SK-N-SH treated with all-trans-retinoic acid at 6 μM for 48 hours (cell line): ENCODE measurements around the gene NMUR1.

Experiments
- ATAC-seq: fragments of 200-7000 bp; cut with Tn5 transposase; 3 replicates; pipeline ENCODE4 v1.9.1; 2020; ENCODE audit warnings: mild to moderate bottlenecking, moderate library complexity
- ARNTL ChIP-seq: fragments of 450-650 bp; formaldehyde crosslinking; IDR thresholded peaks from 2 replicates; pipeline ENCODE4 v1.5.0; 2020; ENCODE audit warnings: low read depth, mild to moderate bottlenecking, moderate library complexity, borderline replicate concordance
- CREB5 ChIP-seq: fragments of 250-450 bp; sonication (Bioruptor Pico); IDR thresholded peaks from 2 replicates; pipeline ENCODE4 v1.5.1; 2020; ENCODE audit warnings: low read depth, mild to moderate bottlenecking, moderate library complexity
- CSDC2 ChIP-seq: fragments of 250-450 bp; sonication (Bioruptor Pico); IDR thresholded peaks from 2 replicates; pipeline ENCODE4 v1.5.0; 2020; ENCODE audit warnings: mild to moderate bottlenecking, moderate library complexity
- ESRRG ChIP-seq: fragments of 250-450 bp; sonication (Bioruptor Pico); IDR thresholded peaks from 2 replicates; pipeline ENCODE4 v1.6.1; 2021; ENCODE audit warnings: mild to moderate bottlenecking
- GLIS3 ChIP-seq: fragments of 250-450 bp; sonication (Bioruptor Pico); IDR thresholded peaks from 2 replicates; pipeline ENCODE4 v1.5.0; 2020; ENCODE audit warnings: mild to moderate bottlenecking, moderate library complexity
- ISL1 ChIP-seq: fragments of 250-450 bp; sonication (Bioruptor Pico); IDR thresholded peaks from 2 replicates; pipeline ENCODE4 v2.1.2; 2022; ENCODE audit warnings: mild to moderate bottlenecking, moderate library complexity
- OSR1 ChIP-seq: fragments of 250-450 bp; sonication (Bioruptor Pico); IDR thresholded peaks from 2 replicates; pipeline ENCODE4 v1.8.0; 2022; ENCODE audit warnings: moderate library complexity, mild to moderate bottlenecking, inconsistent platforms
- PATZ1 ChIP-seq: fragments of 250-450 bp; sonication (Bioruptor Pico); IDR thresholded peaks from 2 replicates; pipeline ENCODE4 v1.8.0; 2020; ENCODE audit warnings: mild to moderate bottlenecking, moderate library complexity, borderline replicate concordance
- POU6F1 ChIP-seq: fragments of 250-450 bp; sonication (Bioruptor Pico); IDR thresholded peaks from 2 replicates; pipeline ENCODE4 v1.8.0; 2021; ENCODE audit warnings: low read depth, mild to moderate bottlenecking, moderate library complexity, borderline replicate concordance
- PPARA ChIP-seq: fragments of 250-450 bp; sonication (Bioruptor Pico); IDR thresholded peaks from 2 replicates; pipeline ENCODE4 v1.5.0; 2020; ENCODE audit warnings: mild to moderate bottlenecking, borderline replicate concordance
- RARB ChIP-seq: fragments of 250-450 bp; sonication (Bioruptor Pico); IDR thresholded peaks from 2 replicates; pipeline ENCODE4 v1.8.0; 2021; ENCODE audit warnings: mild to moderate bottlenecking, moderate library complexity
- SNAI2 ChIP-seq: fragments of 250-450 bp; sonication (Bioruptor Pico); IDR thresholded peaks from 2 replicates; pipeline ENCODE4 v1.5.0; 2020; ENCODE audit warnings: mild to moderate bottlenecking, moderate library complexity
- TCF4 ChIP-seq: fragments of 250-450 bp; sonication (Bioruptor Pico); IDR thresholded peaks from 2 replicates; pipeline ENCODE4 v1.8.0; 2021; ENCODE audit warnings: mild to moderate bottlenecking, moderate library complexity, borderline replicate concordance
- TOX ChIP-seq: fragments of 250-450 bp; sonication (Bioruptor Pico); IDR thresholded peaks from 2 replicates; pipeline ENCODE4 v1.8.0; 2021; ENCODE audit warnings: mild to moderate bottlenecking, moderate library complexity, borderline replicate concordance
- TSHZ2 ChIP-seq: fragments of 250-450 bp; sonication (Bioruptor Pico); IDR thresholded peaks from 2 replicates; pipeline ENCODE4 v1.5.0; 2020; ENCODE audit warnings: mild to moderate bottlenecking, moderate library complexity
- ZC3H10 ChIP-seq: fragments of 250-450 bp; sonication (Bioruptor Pico); IDR thresholded peaks from 2 replicates; pipeline ENCODE4 v1.5.1; 2021; ENCODE audit warnings: mild to moderate bottlenecking, moderate library complexity
- ZFP3 ChIP-seq: fragments of 250-450 bp; sonication (Bioruptor Pico); IDR thresholded peaks from 2 replicates; pipeline ENCODE4 v1.5.0; 2020; ENCODE audit warnings: mild to moderate bottlenecking, moderate library complexity
- ZFP30 ChIP-seq: fragments of 450-650 bp; formaldehyde crosslinking; IDR thresholded peaks from 2 replicates; pipeline ENCODE4 v1.5.0; 2022; ENCODE audit warnings: mild to moderate bottlenecking, moderate library complexity
- ZNF565 ChIP-seq: fragments of 450-650 bp; formaldehyde crosslinking; conservative IDR thresholded peaks from 2 replicates; pipeline ENCODE4 v1.5.0; 2020; ENCODE audit warnings: low read depth, mild to moderate bottlenecking, moderate library complexity
- ZNF70 ChIP-seq: fragments of 450-650 bp; formaldehyde crosslinking; IDR thresholded peaks from 2 replicates; pipeline ENCODE4 v1.5.0; 2020; ENCODE audit warnings: mild to moderate bottlenecking, moderate library complexity
- ZNF8 ChIP-seq: fragments of 450-650 bp; formaldehyde crosslinking; IDR thresholded peaks from 2 replicates; pipeline ENCODE4 v1.5.0; 2020; ENCODE audit warnings: mild to moderate bottlenecking, moderate library complexity

The NMUR1 gene

GRCh38 chr2:231545105-231545902 is 15.1 kb upstream of the NMUR1 start:
- no peak; the same call in 2 of the 3 replicates for ATAC-seq
- TF ChIP-seq TOX (CRISPR knock-in tag) (no peak), TSHZ2 (CRISPR knock-in tag) (no peak), ZNF8 (CRISPR knock-in tag) (no peak), POU6F1 (no peak), PPARA (CRISPR knock-in tag) (no peak), ISL1 (CRISPR knock-in tag) (no peak), TCF4 (no peak), RARB (CRISPR knock-in tag) (no peak), ESRRG (CRISPR knock-in tag) (no peak), CSDC2 (CRISPR knock-in tag) (no peak), ARNTL (no peak), PATZ1 (no peak)

- TF ChIP-seq ESRRG (CRISPR knock-in tag) (no peak), ISL1 (CRISPR knock-in tag) (no peak)
- ATAC-seq = no peak
These were observed 11.9 kb upstream of the NMUR1 start for GRCh38 chr2:231542136-231542535.

GRCh38 chr2:231541645-231542044 is 11.4 kb upstream of the NMUR1 start:
- TF ChIP-seq TOX (CRISPR knock-in tag) (no peak), ISL1 (CRISPR knock-in tag) (no peak), RARB (CRISPR knock-in tag) (no peak), POU6F1 (no peak), ZC3H10 (CRISPR knock-in tag) (no peak), ZFP3 (CRISPR knock-in tag) (no peak), ESRRG (CRISPR knock-in tag) (no peak), GLIS3 (CRISPR knock-in tag) (no peak), ZNF70 (no peak), PPARA (CRISPR knock-in tag) (no peak), TCF4 (no peak), CREB5 (no peak), ZFP30 (no peak), ZNF565 (CRISPR knock-in tag) (no peak), CSDC2 (CRISPR knock-in tag) (no peak)
- ATAC-seq = no peak

- no peak for TF ChIP-seq TSHZ2 (CRISPR knock-in tag)
- TF ChIP-seq GLIS3 (CRISPR knock-in tag) = no peak
- TF ChIP-seq CSDC2 (CRISPR knock-in tag) = no peak
- no peak for TF ChIP-seq SNAI2 (CRISPR knock-in tag)
- no peak for TF ChIP-seq OSR1 (CRISPR knock-in tag)
- TF ChIP-seq TCF4 = no peak
- TF ChIP-seq ZNF565 (CRISPR knock-in tag) = no peak
- TF ChIP-seq TOX (CRISPR knock-in tag) = no peak
- TF ChIP-seq, all 23 proteins: peak for 0
These were observed 9.7 kb upstream of the NMUR1 start for GRCh38 chr2:231539991-231540390.

More at GRCh38 chr2:231539991-231540390, 9.7 kb upstream of the NMUR1 start:
- ATAC-seq = no peak
